Liver (tissue), 9 donors: ENCODE data around the gene TNFRSF6B. TPM values are rescaled to one million over a fixed set of nuclear protein-coding genes. Genes with fewer than 3 reads are reported as not detected.
A peak's percentile ranks its signal among the peaks of the same experiment; 100 is the strongest.

Experiments used
- DNase-seq: peaks from one replicate; pipeline ENCODE4 v3.0.0-alpha.2; 2017; ENCODE audit warnings: low spot score
- H3K27ac ChIP-seq, 2 donors: one replicate each; pipeline ENCODE4 v1.7.0; 2013; ENCODE audit warnings: inconsistent platforms in 2 of 2, low read length in 2 of 2, control low read depth in 1 of 2, low read depth in 1 of 2, mild to moderate bottlenecking in 1 of 2
- H3K27me3 ChIP-seq, 4 donors: one replicate each; pipeline versions ENCODE4 v1.6.1 to v1.7.0; 2013; ENCODE audit warnings: low read length in 3 of 4, inconsistent platforms in 1 of 4, mild to moderate bottlenecking in 1 of 4, moderate library complexity in 1 of 4; ENCODE audit not compliant: control insufficient read depth in 4 of 4, insufficient read depth in 4 of 4
- H3K36me3 ChIP-seq, 4 donors: one replicate each; pipeline versions ENCODE4 v1.6.1 to v1.7.0; 2013; ENCODE audit warnings: low read length in 3 of 4, mild to moderate bottlenecking in 3 of 4, low read depth in 1 of 4, moderate library complexity in 1 of 4; ENCODE audit not compliant: control insufficient read depth in 4 of 4, insufficient read depth in 3 of 4
- H3K4me1 ChIP-seq, 4 donors: one replicate each; pipeline versions ENCODE4 v1.6.1 to v1.7.0; 2013; ENCODE audit warnings: low read length in 3 of 4, mild to moderate bottlenecking in 3 of 4, moderate library complexity in 1 of 4; ENCODE audit not compliant: control insufficient read depth in 4 of 4, insufficient read depth in 4 of 4
- H3K4me3 ChIP-seq, 3 donors: one replicate each; pipeline versions ENCODE4 v1.6.1 to v1.7.0; 2013; ENCODE audit warnings: low read length in 3 of 3, control low read depth in 1 of 3, low read depth in 1 of 3, mild to moderate bottlenecking in 1 of 3
- H3K9ac ChIP-seq, 2 donors: one replicate each; pipeline ENCODE4 v1.7.0; 2013; ENCODE audit warnings: low read length in 2 of 2, mild to moderate bottlenecking in 2 of 2, moderate library complexity in 2 of 2, control low read depth in 1 of 2, low read depth in 1 of 2
- H3K9me3 ChIP-seq, 4 donors: one replicate each; pipeline versions ENCODE4 v1.6.1 to v1.7.0; 2013; ENCODE audit warnings: low read length in 3 of 4; ENCODE audit not compliant: control insufficient read depth in 4 of 4
- EGR1 ChIP-seq, 2 donors: IDR thresholded peaks; 2 replicates each; pipeline ENCODE4 v1.6.1; 2016 to 2018; ENCODE audit warnings: antibody characterized with exemption in 2 of 2, low read depth in 2 of 2
- FOXA1 ChIP-seq: IDR thresholded peaks from 2 replicates; pipeline ENCODE4 v1.6.1; 2016; ENCODE audit warnings: antibody characterized with exemption
- FOXA2 ChIP-seq: IDR thresholded peaks from 2 replicates; pipeline ENCODE4 v1.6.1; 2016; ENCODE audit warnings: antibody characterized with exemption
- GABPA ChIP-seq, 2 donors: IDR thresholded peaks in 1 of 2; conservative IDR thresholded peaks in 1 of 2; 2 replicates each; pipeline ENCODE4 v1.6.1; 2016; ENCODE audit warnings: antibody characterized with exemption in 2 of 2, mild to moderate bottlenecking in 1 of 2, moderate library complexity in 1 of 2
- HNF4A ChIP-seq, 2 donors: conservative IDR thresholded peaks; 2 replicates each; pipeline ENCODE4 v1.6.1; 2016; ENCODE audit warnings: antibody characterized with exemption in 2 of 2, mild to moderate bottlenecking in 2 of 2
- HNF4G ChIP-seq: IDR thresholded peaks from 2 replicates; pipeline ENCODE4 v1.6.1; 2016; ENCODE audit warnings: antibody characterized with exemption
- JUND ChIP-seq, 2 donors: IDR thresholded peaks; 2 replicates each; pipeline ENCODE4 v1.6.1; 2016; ENCODE audit warnings: antibody characterized with exemption in 2 of 2
- NR2F2 ChIP-seq: IDR thresholded peaks from 2 replicates; pipeline ENCODE4 v1.6.1; 2016; ENCODE audit warnings: antibody characterized with exemption
- RAD21 ChIP-seq, 2 donors: IDR thresholded peaks; 2 replicates each; pipeline ENCODE4 v1.6.1; 2016; ENCODE audit warnings: antibody characterized with exemption in 2 of 2, mild to moderate bottlenecking in 2 of 2
- RXRA ChIP-seq, 2 donors: IDR thresholded peaks; 2 replicates each; pipeline ENCODE4 v1.6.1; 2017 to 2018; ENCODE audit warnings: antibody characterized with exemption in 2 of 2, mild to moderate bottlenecking in 1 of 2
- SP1 ChIP-seq: IDR thresholded peaks from 2 replicates; pipeline ENCODE4 v1.6.1; 2018; ENCODE audit warnings: antibody characterized with exemption, mild to moderate bottlenecking
- TAF1 ChIP-seq: conservative IDR thresholded peaks from 2 replicates; pipeline ENCODE4 v1.6.1; 2016; ENCODE audit warnings: antibody characterized with exemption, mild to moderate bottlenecking
- YY1 ChIP-seq: IDR thresholded peaks from 2 replicates; pipeline ENCODE4 v1.6.1; 2016; ENCODE audit warnings: antibody characterized with exemption, mild to moderate bottlenecking
- WGBS: extraction: QIAGEN DNeasy Blood & Tissue Kit; methylation state at CpG from one replicate; pipeline ENCODE4 v1.1.7; 2013; 5-methylcytosine and 5-hydroxymethylcytosine counted together
- polyA plus RNA-seq, 2 donors: library from polyadenylated mRNA; stranded (reverse) in 1 of 2; unstranded in 1 of 2; fragments of 200-250 nt in 1 of 2; fragments of >200 nt in 1 of 2; fragmentation: Nextera tagmentation in 1 of 2; extraction: Ambion mirVana in 1 of 2; gene quantifications; one replicate each; pipeline versions ENCODE4 v1.2.1 to v1.2.3, GENCODE V29; 2013 to 2015
- total RNA-seq, 2 donors: library from RNA; depleted of rRNA; stranded (reverse); fragments of >200 nt; gene quantifications; one replicate each; pipeline ENCODE4 v1.2.3, GENCODE V29; 2014
- TF ChIP-seq, protein P1 (sequence below): fragments of 150-350 bp; IDR thresholded peaks from 2 replicates; pipeline ENCODE4 v1.5.1; 2017; ENCODE audit warnings: improper control_type of control experiment, low read depth, low read length; ENCODE audit not compliant: missing input control
- TF ChIP-seq, protein P2 (sequence below): IDR thresholded peaks from 2 replicates; pipeline ENCODE4 v1.6.1; 2016; ENCODE audit warnings: antibody characterized with exemption
- TF ChIP-seq, protein P3 (sequence below): IDR thresholded peaks from 2 replicates; pipeline ENCODE4 v1.6.1; 2016; ENCODE audit warnings: antibody characterized with exemption
- TF ChIP-seq, protein P4 (sequence below): IDR thresholded peaks from 2 replicates; pipeline ENCODE4 v1.6.1; 2016; ENCODE audit warnings: antibody characterized with exemption
- TF ChIP-seq, protein P5 (sequence below): IDR thresholded peaks from 2 replicates; pipeline ENCODE4 v1.6.1; 2016; ENCODE audit warnings: antibody characterized with exemption, mild to moderate bottlenecking
- donor health status: healthy.
- donor health status: healthy.
- donor health status: healthy.
- donor health status: healthy.
- donor health status: healthy.

Gene TNFRSF6B
- total and polyA plus RNA-seq, 4 donors: 0.09 to 0.73 TPM; not detected in 2

DNA sequence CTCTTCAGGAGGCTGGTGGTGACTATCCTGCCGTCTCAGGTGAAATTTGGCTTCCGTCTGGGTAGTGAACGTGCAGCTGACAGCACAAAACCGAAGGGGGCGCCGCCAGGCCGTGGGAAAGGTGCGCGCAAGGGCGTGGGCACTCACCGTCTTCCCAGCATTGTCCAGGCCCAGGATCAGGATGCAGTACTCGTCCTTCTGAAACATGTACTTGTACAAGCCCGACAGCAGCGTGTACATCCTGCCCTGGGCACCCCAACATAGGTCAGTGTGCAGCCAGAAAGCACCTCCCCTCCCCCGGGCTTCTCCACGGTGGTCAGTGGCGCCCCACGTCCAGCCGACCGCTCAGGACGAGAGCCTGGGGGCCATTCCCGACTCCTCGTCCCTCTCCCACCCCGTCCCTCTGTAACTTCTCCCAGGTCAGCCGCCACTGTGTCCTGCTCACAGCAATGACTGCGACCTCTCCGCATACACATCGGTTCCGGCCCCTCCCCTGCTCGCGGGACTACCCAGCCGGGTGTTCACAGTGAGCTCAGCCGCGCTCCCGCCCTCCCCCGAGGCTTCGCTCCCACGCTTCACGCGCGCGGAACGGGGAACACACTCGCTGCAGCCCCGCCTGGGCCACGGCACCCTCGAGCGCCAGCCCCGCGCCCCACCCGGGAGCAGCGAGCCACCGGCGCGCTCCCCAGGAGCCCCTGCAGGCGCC, 10.6 kb downstream of the TNFRSF6B start:
- Histone ChIP-seq H3K36me3 (peaks cover 2 to 33% (median 13%) of the 10 kb centered on the region in 4 donors), H3K27ac (peak overlapping the region; percentile 81 to 86), H3K4me3 (peak overlapping the region; percentile 76 to 96 (median 87)), H3K9me3 (no peaks in the 10 kb centered on the region), H3K27me3 (no peaks in the 10 kb centered on the region), H3K4me1 (peaks cover 5 to 27% (median 25%) of the 10 kb centered on the region in 4 donors), H3K9ac (peak overlapping the region; percentile 36 to 55)
- 2% methylated on average over 56 of the region's 56 CpGs for WGBS
- TF ChIP-seq RAD21 (IDR thresholded peaks at IDR 0.05) (peak; percentile 83 to 86), FOXA2 (no peak), HNF4G (no peak), GABPA (IDR thresholded peaks at IDR 0.05 in 1 of 2, conservative IDR thresholded peaks at IDR 0.05 in 1 of 2) (no peak), RXRA (IDR thresholded peaks at IDR 0.05) (peak in 1 of 2 donors; percentile 53), FOXA1 (no peak), YY1 (no peak), TAF1 (no peak), NR2F2 (no peak), SP1 (no peak), EGR1 (IDR thresholded peaks at IDR 0.05; ENCODE audit: low read depth in 2 of 2) (no peak), HNF4A (conservative IDR thresholded peaks at IDR 0.05) (peak in 1 of 2 donors; percentile 30), JUND (IDR thresholded peaks at IDR 0.05) (no peak)
- TF ChIP-seq, protein P1, sequence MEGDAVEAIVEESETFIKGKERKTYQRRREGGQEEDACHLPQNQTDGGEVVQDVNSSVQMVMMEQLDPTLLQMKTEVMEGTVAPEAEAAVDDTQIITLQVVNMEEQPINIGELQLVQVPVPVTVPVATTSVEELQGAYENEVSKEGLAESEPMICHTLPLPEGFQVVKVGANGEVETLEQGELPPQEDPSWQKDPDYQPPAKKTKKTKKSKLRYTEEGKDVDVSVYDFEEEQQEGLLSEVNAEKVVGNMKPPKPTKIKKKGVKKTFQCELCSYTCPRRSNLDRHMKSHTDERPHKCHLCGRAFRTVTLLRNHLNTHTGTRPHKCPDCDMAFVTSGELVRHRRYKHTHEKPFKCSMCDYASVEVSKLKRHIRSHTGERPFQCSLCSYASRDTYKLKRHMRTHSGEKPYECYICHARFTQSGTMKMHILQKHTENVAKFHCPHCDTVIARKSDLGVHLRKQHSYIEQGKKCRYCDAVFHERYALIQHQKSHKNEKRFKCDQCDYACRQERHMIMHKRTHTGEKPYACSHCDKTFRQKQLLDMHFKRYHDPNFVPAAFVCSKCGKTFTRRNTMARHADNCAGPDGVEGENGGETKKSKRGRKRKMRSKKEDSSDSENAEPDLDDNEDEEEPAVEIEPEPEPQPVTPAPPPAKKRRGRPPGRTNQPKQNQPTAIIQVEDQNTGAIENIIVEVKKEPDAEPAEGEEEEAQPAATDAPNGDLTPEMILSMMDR: peak; percentile 53
- TF ChIP-seq, protein P2, sequence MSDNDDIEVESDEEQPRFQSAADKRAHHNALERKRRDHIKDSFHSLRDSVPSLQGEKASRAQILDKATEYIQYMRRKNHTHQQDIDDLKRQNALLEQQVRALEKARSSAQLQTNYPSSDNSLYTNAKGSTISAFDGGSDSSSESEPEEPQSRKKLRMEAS: no peak
- TF ChIP-seq, protein P3, sequence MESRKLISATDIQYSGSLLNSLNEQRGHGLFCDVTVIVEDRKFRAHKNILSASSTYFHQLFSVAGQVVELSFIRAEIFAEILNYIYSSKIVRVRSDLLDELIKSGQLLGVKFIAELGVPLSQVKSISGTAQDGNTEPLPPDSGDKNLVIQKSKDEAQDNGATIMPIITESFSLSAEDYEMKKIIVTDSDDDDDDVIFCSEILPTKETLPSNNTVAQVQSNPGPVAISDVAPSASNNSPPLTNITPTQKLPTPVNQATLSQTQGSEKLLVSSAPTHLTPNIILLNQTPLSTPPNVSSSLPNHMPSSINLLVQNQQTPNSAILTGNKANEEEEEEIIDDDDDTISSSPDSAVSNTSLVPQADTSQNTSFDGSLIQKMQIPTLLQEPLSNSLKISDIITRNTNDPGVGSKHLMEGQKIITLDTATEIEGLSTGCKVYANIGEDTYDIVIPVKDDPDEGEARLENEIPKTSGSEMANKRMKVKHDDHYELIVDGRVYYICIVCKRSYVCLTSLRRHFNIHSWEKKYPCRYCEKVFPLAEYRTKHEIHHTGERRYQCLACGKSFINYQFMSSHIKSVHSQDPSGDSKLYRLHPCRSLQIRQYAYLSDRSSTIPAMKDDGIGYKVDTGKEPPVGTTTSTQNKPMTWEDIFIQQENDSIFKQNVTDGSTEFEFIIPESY: no peak
- TF ChIP-seq, protein P4, sequence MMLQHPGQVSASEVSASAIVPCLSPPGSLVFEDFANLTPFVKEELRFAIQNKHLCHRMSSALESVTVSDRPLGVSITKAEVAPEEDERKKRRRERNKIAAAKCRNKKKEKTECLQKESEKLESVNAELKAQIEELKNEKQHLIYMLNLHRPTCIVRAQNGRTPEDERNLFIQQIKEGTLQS: no peak
- TF ChIP-seq, protein P5, sequence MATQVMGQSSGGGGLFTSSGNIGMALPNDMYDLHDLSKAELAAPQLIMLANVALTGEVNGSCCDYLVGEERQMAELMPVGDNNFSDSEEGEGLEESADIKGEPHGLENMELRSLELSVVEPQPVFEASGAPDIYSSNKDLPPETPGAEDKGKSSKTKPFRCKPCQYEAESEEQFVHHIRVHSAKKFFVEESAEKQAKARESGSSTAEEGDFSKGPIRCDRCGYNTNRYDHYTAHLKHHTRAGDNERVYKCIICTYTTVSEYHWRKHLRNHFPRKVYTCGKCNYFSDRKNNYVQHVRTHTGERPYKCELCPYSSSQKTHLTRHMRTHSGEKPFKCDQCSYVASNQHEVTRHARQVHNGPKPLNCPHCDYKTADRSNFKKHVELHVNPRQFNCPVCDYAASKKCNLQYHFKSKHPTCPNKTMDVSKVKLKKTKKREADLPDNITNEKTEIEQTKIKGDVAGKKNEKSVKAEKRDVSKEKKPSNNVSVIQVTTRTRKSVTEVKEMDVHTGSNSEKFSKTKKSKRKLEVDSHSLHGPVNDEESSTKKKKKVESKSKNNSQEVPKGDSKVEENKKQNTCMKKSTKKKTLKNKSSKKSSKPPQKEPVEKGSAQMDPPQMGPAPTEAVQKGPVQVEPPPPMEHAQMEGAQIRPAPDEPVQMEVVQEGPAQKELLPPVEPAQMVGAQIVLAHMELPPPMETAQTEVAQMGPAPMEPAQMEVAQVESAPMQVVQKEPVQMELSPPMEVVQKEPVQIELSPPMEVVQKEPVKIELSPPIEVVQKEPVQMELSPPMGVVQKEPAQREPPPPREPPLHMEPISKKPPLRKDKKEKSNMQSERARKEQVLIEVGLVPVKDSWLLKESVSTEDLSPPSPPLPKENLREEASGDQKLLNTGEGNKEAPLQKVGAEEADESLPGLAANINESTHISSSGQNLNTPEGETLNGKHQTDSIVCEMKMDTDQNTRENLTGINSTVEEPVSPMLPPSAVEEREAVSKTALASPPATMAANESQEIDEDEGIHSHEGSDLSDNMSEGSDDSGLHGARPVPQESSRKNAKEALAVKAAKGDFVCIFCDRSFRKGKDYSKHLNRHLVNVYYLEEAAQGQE: no peak
- DNase-seq: peak; percentile 49
